GM12873 (cell line): ENCODE measurements around the gene PCDHGB4.

Experiments
- CTCF ChIP-seq: IDR thresholded peaks from 2 replicates; pipeline ENCODE4 v1.5.1; 2012; ENCODE audit warnings: low read depth, mild to moderate bottlenecking, moderate library complexity, low read length, control low read depth; ENCODE audit not compliant: insufficient read depth; ENCODE audit errors: missing control alignments

The PCDHGB4 gene

GRCh38 chr5:141439411-141440141 lies 52.1 kb downstream of the PCDHGB4 start:
- TF ChIP-seq CTCF = no peak
